CD4-positive, alpha-beta T cell treated with Interleukin-1 beta for 1 hour (primary cell): ENCODE data around the gene NDUFAF7.
A peak's percentile ranks its signal among the peaks of the same experiment; 100 is the strongest.
"Not testable (repeated sequence)": the region's sequence is repeated elsewhere in the genome, so short reads cannot be mapped to it uniquely, and the experiment has no call there.

ENCODE experiments used
- DNase-seq, 2 donors: peaks; one replicate each; pipeline ENCODE4 v3.0.0-alpha.2; 2020 to 2022

Gene NDUFAF7

DNA sequence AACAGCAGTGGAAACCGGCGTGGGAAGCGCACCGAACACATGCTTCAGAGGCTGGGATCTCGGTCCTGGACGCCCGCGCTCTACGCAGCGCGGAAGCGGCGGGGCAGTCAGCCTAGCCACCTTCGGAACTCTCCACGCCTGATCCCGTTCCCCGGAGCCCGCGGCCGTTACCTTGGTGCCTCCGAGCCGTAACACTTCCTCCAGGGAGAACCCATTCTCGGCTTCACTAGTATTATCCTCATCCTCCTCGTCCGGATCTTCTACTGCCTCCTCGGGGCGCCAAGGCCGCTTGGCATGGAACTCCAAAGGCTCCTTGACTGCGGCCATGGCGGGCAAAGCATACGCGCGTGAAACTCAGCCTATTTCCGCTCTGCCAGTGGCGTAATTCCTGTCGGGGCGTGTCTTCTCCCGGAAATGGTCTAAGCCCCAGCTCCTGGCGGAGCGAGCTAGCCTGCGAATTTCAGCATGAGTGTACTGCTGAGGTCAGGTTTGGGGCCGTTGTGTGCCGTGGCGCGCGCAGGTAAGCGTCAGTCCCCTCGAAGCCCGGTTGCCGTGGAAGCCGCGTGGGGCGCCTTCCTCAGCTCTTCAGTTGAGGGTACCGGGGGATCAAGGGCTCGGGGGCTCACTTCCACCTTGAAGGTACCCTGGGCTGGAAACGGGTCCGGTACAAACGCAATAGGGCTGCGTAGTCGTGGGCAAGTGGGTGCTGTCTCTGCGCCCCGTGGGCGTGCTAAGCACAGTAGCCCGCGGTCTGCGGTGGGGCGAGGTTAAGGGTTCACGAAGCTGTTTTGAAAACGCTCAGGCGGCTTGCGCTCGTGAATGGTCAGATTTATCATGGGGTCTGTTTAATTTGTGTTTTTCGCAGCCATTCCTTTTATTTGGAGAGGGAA is at the start of gene NDUFAF7, which contains the start of gene CEBPZ:
Gene NDUFAF7 (plus strand): TSS at position 418 of the 890 bp plus-strand sequence. CDS start 48 bp downstream, at position 466.
Gene CEBPZ (minus strand): TSS at position 356 of the 890 bp plus-strand sequence. CDS start 29 bp downstream, at position 327.
- DNase-seq: peak; percentile 87 to 88

- no peak for DNase-seq
Observed at GRCh38 chr2:37181726-37182684, 49.5 kb upstream of the NDUFAF7 start.

DNA sequence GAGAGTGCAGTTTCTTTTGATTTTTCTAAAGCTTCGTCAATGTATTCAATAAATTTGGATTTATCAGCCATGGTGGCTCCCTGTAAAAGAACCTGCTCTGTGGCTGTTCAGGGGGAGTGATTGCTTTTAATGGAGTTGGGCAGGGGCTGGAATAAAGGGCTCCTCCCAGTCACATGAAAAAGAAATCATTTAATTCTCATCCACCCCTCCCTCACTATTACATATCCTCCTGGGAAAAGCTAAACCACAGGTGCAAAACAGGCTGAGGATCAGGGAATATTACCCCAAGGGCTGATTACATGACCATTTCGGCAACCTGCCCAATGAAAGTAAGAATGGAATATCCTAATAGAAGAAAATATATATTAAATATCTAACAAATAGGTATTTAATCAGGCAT is 42.9 kb upstream of the NDUFAF7 start, which contains the start of gene SULT6B1:
Gene SULT6B1 (minus strand): TSS at position 101 of the 400 bp plus-strand sequence. CDS start 30 bp downstream, at position 71.
- DNase-seq: no peak

DNA sequence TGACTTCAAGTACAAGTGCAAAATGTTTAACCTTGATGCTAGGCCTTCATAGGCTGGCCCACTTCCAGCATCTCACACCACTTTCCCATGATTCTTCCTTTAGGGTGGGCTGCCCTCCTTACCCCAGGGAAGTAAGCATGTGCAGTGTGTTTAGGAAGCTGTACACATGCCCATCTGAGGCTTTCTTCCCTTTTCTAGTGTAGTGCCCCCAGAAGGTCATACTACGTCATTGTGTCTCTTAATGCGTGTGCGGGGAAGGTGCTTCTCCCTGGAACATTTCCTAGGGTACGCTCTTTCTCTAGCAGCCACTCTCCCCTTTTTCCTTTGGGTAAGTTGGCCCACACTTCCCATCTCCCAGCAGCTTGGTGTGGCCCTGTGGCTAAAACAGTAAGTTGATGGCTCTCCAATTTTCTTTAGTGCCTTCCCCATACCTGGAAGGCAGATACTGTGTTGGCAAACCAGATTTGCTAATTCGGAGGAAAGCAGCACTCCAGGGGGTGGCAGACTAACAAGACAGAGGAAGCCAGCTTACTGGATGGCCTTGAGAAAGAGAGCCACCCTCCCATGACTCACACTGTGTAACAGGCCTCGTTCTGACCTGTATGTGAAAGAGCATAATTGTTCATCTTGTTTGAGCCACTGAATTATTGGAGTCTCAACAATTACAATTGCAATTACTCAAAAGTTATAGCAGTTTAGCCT is 41.9 kb upstream of the NDUFAF7 start:
- peak in 1 of 2 donors; percentile 13 for DNase-seq

DNA sequence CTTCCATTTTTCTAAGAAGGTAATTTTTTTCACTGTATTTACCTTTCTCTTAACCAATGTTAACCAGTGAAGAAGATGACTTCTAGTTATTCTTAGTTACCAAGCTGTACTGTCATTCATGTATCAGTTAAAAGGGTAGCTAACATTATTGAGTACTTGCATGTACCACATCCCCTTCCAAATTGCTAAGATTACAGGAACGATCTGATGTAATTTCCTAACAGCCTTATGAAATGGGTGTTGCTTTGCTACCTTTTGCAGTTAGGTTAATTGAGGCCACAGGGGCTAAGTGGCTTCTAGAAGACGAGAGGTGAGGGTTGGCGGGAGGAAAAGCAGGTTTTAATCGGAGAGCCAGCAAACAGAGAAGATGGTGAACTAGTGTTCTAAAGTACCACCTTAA is 41.2 kb upstream of the NDUFAF7 start:
- no peak for DNase-seq

DNA sequence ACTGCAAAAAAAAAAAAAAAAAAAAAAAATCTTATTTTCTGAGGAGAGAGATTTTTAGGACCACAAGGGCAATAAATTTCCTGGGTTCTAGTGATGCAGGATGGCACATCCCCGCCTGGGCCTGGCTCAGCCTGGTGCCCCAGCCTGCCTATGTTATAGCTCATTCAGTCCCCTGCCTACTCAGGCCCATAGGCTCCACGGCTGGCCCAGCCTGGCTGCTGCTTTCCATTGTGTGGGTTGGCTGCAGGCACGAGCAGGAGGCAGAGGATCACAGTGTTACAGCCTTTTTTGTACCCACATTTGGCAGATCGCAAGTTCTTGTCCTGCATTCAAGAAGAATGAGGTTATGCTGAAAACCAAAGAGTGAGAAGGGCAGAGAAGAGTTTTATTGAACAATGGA is 40.2 kb upstream of the NDUFAF7 start:
- DNase-seq: no peak

DNA sequence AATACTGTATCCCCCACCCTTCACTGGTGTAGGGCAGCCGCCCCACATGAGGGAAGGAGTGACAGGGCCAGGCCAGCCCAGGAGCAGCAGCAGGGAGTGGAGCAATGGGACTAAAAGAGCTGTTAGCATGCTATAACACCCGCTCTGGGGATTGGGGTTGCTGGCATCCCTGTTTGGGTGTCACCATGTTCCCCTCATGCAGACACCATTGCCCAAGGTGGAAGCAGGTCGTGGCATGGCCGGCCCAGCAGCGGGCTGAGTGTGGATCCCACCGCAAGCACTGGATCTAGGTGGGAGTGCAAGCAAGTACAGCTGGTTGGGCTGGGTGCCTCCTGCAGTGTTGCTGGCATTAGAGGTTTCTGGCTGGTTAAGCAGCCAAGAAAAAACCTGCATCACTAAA is 39.7 kb upstream of the NDUFAF7 start:
- DNase-seq: no peak

GRCh38 chr2:37192551-37192950 is 38.9 kb upstream of the NDUFAF7 start:
- no peak for DNase-seq

DNA sequence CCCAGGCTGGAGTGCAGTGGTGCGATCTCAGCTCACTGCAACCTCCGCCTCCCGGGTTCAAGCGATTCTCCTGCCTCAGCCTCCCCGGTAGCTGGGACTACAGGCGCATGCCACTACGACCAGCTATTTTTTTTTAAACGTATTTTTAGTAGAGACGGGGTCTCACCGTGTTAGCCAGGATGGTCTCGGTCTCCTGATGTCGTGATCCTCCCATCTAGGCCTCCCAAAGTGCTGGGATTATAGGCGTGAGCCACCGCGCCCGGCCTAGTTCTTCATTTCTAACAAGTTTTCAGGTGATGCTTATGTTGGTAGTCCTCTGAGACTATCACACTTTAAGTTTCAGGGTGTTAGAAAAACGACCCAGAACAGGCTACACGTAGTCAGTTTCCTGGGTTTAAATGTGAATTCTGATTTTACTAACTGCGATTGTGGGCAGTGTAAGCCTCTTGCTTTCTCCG is 35.6 kb upstream of the NDUFAF7 start:
- not testable (repeated sequence) for DNase-seq

DNA sequence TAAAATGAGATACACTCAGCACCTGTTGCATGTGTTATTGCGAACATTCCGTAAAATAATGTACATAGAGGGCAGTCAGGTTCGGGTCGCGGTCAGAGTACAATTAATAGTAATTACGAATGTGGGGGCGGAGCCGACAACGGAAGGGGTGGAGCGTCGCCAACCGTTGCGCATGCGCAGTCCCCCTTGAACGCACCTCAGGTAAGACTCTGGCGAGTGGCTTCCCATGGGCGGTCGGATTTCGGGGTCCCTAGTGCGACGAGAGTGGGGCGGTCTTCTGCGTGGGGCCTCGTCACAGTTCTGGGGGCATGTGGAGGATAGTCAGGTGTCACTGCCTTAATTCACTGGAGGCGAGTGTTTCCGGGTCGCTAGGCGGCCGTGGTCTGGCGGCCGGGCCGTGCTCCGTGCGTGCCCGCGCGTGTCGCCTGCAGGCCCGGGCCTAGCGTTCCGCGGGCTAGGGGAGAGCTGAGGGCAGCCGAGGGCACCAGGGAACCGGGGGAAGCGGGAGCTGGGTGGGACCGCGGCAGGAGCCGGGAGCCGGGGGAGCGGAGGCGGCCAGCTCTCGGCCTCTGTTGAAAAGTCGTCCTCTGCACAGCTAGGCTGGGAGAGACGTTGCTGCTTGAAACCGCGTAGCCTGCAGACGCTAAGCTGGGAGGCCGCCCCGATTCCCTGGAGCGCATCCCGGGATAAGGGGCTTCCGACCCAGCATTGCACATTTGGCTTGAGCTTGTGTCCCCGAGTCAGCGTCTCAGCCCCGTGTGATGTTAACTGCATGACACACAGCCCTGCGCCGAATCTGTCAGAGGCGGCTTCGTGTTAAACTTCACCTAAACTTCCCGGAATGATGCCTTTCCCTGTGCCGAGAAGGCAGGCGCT is 34.9 kb upstream of the NDUFAF7 start, which contains the start of gene CEBPZOS:
Gene CEBPZOS (plus strand): TSS at position 177 of the 876 bp plus-strand sequence. CDS start 3,209 bp downstream, outside the sequence.
- DNase-seq: peak; percentile 90 to 93

DNA sequence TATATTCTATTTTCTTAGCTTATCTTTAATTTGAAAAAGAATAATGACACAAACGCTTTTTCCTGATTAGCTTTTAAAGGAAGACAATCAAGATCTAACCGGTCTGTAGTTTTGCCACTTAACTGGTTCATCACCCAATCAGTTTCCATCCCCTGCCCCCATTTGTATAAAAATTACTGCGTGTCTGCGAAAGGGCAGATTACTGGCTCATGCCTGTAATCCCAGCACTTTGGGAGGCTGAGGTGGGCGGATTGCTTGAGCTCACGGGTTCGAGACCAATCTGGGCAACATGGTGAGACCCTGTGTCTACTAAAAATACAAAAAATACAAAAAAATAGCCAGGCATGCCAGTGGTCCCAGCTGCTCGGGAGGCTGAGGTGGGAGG is 32.8 kb upstream of the NDUFAF7 start:
- no peak for DNase-seq

DNA sequence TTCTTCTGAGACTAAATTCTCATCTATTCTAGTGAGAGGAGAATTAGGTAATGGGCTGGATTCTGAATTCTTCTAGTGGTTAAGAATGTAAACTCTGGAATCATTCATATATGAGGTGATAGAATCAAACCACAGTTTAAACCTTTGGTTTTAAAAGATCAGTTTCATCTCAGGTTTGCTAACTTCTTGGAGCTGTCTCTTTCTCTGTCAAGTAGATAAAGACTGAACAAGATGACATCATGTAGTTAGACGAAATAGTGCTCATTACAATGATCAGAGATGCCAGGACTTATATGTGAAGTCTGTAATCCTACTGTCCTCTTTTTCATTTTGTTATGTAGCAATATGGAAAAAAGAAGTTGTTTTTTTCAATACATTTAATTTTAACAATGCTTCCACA is 30.2 kb upstream of the NDUFAF7 start:
- DNase-seq: no peak

GRCh38 chr2:37201766-37202165 is 29.7 kb upstream of the NDUFAF7 start:
- DNase-seq: peak in 1 of 2 donors; percentile 25

GRCh38 chr2:37203708-37204107 is 27.8 kb upstream of the NDUFAF7 start:
- no peak for DNase-seq

- DNase-seq: not testable (repeated sequence)
Observed at GRCh38 chr2:37205071-37205661, 26.3 kb upstream of the NDUFAF7 start.

- DNase-seq: no peak
Observed at GRCh38 chr2:37205689-37206341, 25.6 kb upstream of the NDUFAF7 start.

- not testable (repeated sequence) for DNase-seq
Observed at GRCh38 chr2:37206760-37207159, 24.7 kb upstream of the NDUFAF7 start.

DNA sequence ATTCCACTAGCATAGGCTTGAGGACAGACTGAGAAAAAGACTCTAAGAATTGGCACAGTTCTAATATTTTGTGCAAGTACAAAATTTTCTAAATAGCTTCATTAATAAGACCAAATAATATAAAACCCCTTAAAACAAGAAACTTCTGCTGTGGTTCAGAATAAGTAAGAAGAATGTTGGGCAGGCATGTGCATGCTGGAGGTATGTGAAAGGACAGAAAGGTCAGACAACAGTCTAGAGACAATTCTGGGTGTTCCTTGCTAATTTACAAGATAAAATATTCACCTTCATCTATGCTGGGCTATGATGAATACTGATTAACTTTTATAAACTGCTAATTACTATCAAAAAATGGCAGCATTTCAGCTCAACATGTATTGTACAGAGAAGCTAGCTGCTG is 20.2 kb upstream of the NDUFAF7 start:
- DNase-seq: no peak

- DNase-seq: no peak
Observed at GRCh38 chr2:37211939-37212338, 19.5 kb upstream of the NDUFAF7 start.

DNA sequence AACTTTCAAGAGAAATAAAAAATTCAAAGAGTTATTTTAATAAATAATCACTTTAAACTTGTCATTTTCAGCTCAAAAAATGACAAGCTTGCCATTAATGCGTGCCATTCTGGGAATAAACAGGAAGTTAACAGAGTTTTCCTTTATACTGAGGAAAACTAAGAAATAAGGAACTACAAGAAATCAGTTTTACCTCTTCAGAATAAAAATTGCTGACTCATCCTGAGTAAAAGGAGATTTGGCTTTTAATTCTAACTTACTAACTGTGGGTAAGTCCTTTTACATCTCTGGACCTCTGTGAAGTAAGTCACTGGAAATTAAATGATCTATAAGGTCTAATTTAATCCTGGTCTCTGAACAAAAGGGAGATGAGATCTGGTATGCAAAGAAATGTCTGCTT is 16.2 kb upstream of the NDUFAF7 start:
- DNase-seq: no peak
